NOMO-1 treated with DMSO at 0.1 percent for 48 hours (cell line): ENCODE data around the gene TMEM62.
A peak's percentile ranks its signal among the peaks of the same experiment; 100 is the strongest.
"Not testable (repeated sequence)": the region's sequence is repeated elsewhere in the genome, so short reads cannot be mapped to it uniquely, and the experiment has no call there.

Experiments used
- DNase-seq: peaks from one replicate; lab custom pipeline; 2025; ENCODE audit not compliant: unreplicated experiment; lab: John Stamatoyannopoulos, UW

TMEM62 gene

DNA sequence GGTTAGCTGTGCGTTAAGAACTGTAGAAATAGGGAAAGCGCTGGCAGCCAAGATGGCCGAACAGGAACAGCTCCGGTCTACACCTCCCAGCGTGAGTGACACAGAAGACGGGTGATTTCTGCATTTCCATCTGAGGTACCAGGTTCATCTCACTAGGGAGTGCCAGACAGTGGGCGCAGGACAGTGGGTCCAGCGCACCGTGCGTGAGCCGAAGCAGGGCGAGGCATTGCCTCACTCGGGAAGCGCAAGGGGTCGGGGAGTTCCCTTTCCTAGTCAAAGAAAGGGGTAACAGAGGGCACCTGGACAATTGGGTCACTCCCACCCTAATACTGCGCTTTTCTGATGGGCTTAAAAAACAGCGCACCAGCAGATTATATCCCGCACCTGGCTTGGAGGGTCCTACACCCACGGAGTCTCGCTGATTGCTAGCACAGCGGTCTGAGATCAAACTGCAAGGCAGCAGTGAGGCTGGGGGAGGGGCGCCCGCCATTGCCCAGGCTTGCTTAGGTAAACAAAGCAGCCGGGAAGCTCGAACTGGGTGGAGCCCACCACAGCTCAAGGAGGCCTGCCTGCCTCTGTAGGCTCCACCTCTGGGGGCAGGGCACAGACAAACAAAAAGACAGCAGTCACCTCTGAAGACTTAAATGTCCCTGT lies 42.4 kb downstream of the TMEM62 start:
- DNase-seq, result not testable (repeated sequence)

DNA sequence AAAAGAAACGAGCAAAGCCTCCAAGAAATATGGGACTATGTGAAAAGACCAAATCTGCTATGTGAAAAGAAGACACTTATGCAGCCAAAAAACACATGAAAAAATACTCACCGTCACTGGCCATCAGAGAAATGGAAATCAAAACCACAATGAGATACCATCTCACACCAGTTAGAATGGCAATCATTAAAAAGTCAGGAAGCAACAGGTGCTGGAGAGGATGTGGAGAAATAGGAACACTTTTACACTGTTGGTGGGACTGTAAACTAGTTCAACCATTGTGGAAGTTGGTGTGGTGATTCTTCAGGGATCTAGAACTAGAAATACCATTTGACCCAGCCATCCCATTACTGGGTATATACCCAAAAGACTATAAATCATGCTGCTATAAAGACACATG lies 43.8 kb downstream of the TMEM62 start:
- not testable (repeated sequence) for DNase-seq

DNA sequence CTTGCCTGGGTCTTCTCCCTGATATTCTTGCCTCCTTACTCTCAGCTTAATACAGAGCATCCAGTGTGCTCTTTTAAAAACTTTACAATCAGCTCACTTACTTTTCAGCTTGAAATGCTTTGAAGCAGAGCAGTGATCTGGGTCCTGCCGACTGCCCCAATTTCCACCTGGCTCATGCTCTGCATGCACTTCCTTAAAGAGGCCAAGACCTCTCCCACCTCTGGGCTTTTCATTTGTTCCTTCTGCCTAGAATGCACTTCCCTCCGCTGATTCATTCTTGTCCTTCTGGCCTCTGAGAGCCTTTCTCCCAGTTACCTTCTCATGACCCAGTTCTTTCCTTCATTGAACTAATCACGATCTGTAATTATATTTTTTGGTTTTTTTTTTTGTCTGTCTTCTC lies 49.9 kb downstream of the TMEM62 start:
- no peak for DNase-seq

DNA sequence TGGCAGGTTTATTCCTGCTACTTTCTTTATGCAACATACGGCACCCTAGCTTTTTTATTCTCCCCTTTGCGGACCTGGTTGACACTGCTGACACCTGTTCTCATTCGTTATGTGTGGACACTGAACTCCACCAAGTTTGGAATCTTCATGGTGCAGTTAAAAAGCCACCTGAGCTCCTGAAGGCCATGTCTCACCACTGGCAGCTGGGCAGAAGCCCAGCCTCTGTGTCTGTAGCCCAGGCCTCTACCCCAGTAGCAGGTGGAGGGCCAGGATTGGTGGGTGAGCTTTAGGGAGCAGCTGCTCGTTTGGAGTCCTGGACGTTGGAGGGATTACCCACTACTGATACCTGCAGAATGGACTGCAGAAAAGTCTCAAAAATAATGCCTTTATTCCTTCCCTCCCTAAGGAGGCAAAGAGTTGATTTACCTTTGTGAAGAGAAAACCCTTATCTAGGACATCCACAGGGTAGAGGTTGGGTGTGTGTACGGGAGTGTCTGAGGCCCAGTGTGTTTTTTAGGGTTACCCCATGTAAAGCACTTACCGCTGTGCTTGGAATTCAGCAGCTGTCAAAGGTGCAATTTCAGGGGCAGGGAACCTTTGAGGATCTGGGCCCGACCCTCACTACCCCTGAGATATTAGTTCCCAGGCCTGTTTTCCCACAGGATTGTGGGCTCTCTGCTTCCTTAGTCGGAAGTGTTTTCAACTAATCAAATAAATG lies 51.2 kb downstream of the TMEM62 start:
- no peak for DNase-seq

DNA sequence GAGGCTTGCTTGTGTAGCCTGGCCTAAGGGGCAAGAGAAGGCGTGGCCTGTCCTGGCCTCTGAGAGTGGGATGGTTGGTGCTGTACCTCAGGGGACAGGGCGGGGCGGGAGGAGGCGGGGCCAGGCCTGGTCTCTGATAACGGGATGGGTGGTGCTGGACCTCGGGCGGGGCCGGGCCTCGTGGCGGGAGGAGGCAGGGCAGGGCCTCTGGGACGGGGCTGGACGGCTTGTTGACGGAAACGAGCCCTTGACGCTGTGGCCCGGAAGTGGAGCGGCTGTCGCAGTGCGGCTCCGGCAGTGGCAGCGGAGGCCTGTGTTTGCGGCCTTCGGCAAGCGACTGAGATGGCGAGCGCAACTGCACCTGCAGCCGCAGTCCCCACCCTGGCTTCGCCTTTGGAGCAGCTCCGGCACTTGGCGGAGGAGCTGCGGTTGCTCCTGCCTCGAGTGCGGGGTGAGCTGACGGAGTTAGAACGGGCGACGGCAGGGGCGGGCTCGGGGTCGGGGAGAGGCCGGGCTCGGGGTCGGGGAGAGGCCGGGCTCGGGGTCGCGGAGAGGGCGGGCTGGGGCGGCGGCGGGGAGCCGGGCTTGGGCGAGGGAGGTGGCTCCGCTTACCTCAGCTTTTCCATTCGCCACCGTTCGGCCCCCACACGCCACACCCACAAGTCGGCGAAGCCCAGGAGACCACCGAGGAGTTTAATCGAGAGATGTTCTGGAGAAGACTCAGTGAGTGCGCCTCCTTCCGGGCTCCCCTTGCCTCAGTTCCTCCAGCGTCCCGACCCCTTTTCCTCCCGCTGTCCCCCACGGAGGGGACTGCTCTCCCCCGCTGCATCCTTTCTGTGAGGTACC lies 52.0 kb downstream of the TMEM62 start, which contains the start of gene CCNDBP1:
CCNDBP1 (plus strand) TSS at position 247 of the 846 bp plus-strand sequence; CDS start at position 343, 96 bp downstream.
- DNase-seq, result peak; percentile 94

DNA sequence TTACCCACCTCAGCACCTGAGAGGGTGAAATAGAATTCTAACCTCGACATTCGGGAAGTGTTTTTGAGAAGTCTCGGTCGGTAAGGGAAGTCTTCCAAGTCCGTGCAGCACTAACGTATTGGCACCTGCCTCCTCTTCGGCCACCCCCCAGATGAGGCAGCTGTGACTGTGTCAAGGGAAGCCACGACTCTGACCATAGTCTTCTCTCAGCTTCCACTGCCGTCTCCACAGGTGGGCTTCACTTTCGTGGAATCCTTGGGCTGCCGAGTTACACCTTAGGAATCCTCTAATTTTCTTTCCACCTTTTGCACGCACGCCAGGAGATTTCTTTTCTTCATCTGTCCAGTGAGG lies 52.6 kb downstream of the TMEM62 start:
- peak; percentile 51 for DNase-seq

DNA sequence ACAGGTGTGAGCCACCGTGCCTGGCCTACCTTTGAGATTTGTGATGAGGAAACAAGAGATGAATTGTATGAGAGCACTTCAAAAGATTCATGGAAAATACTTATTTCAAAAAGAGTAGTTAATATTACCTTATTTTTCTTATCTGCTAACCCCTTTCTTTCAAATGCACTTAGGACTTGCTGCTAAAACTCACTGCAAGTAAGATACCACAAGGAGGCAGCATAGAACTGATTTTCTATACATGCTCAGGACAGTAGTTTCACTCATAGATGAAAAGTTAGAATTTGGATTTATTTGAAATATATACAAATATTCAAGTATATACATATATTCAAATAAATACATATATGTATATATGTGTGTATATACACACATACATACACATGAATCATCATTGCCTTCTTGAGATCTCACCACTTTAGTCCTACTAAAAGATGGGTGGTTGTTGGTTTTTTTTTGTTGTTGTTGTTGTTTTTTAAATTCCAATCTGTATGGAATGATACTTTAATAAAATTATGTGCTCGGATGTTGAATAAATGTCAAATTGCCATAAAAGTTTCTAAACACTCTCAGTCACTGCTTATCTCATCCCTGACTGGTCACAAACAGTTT lies 54.3 kb downstream of the TMEM62 start:
- DNase-seq, result peak; percentile 68

DNA sequence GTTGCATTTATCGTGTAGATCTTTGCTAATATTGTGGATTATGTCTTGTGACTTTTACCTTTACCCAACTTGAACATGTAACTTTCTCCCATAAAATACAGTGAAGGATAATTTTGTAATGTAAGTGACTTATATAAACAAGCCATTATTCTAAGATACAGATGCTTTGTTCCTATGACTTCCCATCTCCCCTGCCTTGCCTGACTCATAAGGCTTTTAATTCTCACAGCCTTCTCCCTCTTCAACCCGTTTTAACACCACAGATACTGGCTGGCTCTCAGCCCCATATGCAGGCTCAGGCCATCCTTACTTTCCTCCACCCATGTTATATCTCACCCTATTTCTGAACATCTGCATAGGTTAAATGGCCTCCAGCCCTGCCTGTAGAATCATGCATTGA lies 55.9 kb downstream of the TMEM62 start:
- DNase-seq, result no peak

DNA sequence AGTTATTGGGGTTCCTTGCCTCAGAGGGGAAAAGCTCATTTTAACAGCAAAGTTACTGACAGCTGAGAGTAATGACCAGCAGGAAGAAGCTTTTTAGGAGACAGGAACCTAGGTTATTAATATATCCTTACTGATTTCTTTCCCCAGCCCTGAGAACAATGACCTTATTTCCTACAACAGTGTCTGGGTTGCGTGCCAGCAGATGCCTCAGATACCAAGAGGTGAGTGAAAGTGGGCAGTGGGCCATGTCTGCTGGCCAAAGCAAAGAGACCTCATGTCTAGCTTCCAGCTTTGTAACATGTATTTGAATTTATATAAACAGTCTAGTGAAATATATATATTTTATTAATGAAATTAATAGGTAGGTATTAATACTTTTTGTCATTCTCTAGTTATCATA lies 56.8 kb downstream of the TMEM62 start:
- no peak for DNase-seq

DNA sequence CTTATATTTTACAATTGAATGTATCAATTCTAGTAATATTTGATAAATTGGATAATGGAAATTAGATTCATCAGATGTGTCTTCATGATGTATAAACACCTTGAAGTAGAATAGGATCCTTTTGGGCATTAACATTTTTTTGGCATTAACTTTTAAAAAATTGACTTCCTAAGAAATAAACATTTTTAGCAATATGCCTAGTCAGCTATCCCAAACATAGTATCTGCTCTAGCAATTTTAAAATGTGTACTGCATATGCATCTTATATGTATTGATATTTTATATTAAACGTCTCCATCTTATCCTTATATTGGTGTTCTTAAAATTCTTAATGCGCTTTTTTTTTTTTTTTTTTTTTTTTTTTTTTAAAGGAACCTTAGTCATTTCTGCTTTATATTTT lies 60.3 kb downstream of the TMEM62 start:
- no peak for DNase-seq

DNA sequence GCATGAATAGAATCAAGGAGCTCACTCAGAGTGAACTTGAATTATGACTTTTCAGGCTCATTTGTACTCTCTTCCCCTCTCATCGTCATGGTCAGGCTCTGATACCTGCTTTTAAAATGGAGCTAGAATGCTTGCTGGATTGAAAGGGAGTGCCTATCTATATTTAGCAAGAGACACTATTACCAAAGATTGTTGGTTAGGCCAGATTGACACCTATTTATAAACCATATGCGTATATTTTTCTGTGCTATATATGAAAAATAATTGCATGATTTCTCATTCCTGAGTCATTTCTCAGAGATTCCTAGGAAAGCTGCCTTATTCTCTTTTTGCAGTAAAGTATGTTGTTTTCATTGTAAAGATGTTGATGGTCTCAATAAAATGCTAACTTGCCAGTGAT lies 61.4 kb downstream of the TMEM62 start:
- no peak for DNase-seq

DNA sequence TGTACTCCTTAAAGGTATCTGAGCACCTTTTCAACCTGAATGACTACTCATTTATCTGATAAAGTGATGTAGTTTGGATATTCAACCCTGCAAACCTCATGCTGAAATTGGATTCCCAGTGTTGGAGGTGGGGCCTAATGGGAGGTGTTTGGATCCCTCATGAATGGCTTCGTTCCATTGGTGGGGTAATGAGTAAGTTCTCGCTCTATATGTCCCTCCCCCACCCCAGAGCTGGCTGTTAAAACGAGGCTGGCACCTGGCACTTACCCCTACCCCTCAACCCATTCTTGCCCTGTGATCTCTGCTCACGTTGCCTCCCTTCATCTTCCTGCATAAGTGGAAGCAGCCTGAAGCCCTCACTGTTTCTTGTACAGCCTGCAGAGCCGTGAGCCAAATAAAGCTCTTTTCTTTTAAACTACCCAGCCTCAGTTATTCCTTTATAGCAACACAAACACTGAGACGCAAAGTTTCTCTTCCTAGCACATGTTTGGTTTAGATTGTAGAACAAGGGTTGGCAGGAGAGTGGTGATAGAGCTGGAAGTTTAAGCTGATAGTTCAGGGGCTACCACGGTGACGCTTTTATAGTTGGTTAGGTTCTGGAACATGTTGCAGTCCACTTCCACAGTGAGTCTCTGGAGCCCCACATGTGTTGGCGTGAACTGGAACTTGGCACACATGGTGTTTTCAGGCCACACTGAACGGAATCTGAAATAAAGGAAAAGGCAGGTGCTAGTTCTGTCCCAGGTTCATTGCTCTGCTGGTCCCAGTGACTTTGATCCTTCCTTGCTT lies 63.6 kb downstream of the TMEM62 start:
- DNase-seq, result no peak

DNA sequence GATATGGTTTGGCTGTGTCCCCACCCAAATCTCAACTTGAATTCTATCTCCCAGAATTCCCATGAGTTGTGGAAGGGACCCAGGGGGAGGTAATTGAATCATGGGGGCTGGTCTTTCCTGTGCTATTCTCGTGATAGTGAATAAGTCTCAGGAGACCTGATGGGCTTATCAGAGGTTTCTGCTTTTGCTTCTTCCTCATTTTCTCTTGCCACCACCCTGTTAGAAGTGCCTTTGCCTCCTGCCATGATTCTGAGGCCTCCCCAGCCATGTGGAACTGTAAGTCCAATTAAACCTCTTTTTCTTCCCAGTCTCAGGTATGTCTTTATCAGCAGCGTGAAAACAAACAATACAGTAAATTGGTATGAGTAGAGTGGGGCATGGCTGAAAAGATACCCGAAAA lies 64.4 kb downstream of the TMEM62 start:
- DNase-seq, result not testable (repeated sequence)

DNA sequence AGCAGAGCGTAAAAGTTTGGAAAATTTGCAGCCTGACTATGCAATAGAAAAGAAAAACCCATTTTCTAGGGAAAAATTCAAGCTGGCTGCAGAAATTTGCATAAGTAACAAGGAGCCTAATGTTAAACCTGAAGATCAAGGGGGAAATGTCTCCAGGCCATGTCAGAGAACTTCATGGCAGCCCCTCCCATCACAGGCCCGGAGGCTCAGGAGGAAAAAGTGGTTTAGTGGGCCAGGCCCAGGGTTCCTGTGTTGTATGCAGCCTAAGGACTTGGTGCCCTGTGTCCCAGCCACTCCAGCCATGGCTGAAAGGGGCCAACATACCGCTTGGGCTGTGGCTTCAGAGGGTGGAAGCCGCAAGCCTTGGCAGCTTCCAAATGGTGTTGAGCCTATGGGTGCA lies 65.2 kb downstream of the TMEM62 start:
- not testable (repeated sequence) for DNase-seq

DNA sequence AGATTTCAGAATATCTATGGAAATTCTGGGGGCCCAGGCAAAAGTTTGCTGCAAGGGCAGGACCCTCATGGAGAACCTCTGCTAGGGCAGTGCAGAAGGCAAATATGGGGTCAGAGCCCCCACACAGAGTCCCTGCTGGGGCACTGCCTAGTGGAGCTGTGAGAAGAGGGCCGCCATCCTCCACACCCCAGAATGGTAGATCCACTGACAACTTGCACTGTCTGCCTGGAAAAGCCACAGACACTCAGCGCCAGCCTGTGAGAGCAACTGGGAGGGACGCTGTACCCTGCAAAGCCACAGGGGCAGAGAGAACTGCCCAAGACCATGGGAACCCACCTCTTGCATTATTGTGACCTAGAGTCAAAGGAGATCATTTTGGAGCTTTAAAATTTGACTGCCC lies 65.6 kb downstream of the TMEM62 start:
- no peak for DNase-seq

DNA sequence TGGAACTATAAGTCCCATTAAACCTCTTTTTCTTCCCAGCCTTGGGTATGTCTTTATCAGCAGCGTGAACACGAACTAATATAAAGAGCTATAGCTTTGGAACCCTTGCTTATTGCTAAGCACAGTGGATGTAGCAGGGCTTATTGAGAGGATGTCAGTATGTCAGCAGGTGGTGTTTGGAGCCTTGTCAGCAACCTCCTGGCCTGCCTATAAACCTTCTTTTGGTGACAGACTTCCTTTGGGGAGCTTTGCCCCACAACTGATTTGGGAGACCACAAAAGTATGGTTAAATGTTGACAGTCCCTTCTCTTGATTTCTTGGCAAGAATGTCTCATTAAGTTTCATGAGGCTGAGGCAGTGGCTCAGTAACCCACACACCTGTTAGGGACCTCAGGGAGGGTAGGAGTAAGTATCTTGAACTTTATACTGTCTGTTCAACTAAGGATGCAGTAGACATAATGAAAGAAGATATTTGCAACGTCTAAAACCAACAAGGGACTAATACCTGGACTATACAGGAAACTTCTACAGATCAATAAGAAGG lies 66.6 kb downstream of the TMEM62 start:
- no peak for DNase-seq

DNA sequence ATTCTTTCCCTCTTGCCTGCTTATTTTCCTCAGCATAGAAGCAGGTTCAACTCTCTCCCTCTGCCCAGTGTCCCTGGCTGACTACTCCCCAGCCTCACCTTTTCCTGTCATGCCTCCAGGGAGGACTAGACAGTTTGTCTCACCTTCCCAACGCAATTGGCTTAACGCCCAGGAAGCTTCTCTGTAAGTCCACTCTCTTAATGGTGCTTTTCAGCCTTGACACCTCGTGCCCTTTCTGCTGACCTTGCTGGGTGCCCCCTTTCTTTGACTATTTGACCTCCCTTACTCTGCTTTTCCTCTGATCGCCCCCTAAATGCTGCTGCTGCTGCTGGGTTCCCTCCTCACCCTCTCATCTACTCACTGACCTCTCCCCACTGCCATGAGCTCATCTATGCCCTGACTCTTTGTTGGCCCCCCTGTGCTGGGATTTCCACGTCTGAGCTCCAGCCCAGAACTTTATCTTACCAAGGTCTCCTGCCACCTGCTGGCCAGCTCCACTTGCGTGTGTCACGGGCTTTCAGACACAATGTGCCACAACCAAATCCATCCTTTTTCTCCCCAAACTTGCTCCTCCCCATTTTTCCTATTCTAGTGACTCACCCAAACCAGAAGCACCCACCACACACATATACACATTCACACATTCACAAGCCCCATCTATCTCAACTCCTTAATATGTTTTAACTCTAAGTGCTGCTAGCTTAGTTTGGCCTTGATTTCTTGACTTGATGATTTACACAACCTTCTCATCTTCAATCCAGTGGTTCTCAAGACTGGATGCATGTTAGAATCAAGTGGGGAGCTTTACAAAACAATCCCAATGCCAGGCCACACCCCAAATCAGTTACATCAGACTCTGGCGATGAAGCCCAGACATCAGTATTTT lies 70.9 kb downstream of the TMEM62 start:
- DNase-seq, result peak; percentile 16

DNA sequence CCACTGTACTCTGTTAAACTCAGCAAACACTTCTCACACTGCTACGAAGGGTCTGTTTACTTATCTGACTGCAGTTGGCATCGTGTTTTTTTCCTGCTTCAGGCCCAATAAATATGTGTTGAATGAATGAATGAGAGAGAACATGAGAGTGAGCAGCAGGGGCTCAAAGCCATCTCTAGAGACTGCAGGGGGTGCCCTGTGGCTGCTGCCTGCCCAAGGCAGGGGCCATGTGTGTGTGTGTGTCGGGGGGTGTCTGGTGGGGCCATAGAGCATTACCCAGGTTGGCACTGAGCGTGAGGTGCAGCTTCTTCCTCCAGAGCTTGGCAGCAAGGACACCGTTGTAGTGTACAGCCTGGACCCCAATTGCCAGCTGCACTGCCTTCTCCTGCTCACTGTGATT lies 72.7 kb downstream of the TMEM62 start:
- DNase-seq, result no peak

DNA sequence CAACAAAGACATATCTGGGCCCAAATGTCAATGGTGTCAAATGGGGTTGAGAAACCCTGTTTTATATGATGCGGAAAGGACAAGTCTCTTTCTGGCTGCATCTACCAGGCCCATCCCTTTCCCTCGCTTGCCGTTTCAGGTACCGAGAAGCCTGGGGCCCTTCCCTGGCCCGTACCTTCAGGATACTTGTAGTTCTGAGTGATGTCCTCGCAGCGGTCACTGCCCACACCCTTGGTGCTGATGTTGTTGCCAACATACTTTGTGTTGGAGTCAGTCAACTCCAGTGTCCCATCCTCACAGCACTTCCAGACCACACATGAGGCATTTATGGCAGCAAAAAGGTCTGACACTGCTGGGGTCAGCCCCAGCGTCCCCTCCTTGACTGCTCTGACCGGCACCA lies 73.6 kb downstream of the TMEM62 start:
- DNase-seq, result no peak
